C4-2B (cell line): ENCODE data around the gene CCDC121.

Experiments
- ZFX ChIP-seq: fragments of 450-650 bp; IDR thresholded peaks from 2 replicates; pipeline ENCODE4 v1.6.1; 2017
- TF ChIP-seq, protein P1 (sequence below): fragments of 450-650 bp; conservative IDR thresholded peaks from 2 replicates; pipeline ENCODE4 v1.5.1; 2017; ENCODE audit warnings: mild to moderate bottlenecking

DNA sequence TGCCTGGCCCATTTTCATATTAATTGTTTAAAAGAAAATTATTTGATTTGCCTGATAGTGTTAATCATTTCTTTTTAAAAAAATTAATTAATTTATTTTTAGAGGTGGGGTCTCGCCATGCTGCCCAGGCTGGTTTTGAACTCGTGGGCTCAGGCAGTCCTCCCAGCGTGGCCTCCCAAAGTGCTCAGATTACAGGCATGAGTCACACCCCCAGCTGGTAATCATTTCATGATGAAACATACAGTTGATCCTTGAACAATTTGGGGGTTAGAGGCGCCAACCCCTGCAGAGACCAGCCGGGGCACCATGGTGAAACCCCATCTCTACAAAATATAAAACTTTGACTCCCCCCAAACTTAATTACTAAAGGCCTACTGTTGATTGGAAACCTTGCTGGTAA lies 8.0 kb upstream of the CCDC121 start:
- TF ChIP-seq, protein P1, sequence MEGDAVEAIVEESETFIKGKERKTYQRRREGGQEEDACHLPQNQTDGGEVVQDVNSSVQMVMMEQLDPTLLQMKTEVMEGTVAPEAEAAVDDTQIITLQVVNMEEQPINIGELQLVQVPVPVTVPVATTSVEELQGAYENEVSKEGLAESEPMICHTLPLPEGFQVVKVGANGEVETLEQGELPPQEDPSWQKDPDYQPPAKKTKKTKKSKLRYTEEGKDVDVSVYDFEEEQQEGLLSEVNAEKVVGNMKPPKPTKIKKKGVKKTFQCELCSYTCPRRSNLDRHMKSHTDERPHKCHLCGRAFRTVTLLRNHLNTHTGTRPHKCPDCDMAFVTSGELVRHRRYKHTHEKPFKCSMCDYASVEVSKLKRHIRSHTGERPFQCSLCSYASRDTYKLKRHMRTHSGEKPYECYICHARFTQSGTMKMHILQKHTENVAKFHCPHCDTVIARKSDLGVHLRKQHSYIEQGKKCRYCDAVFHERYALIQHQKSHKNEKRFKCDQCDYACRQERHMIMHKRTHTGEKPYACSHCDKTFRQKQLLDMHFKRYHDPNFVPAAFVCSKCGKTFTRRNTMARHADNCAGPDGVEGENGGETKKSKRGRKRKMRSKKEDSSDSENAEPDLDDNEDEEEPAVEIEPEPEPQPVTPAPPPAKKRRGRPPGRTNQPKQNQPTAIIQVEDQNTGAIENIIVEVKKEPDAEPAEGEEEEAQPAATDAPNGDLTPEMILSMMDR: no peak
- no peak for TF ChIP-seq ZFX
